ENCODE results near the gene FAM90A26.
"Not testable (repeated sequence)": the region's sequence is repeated elsewhere in the genome, so short reads cannot be mapped to it uniquely, and the experiment has no call there.

The FAM90A26 gene

GRCh38 chr4:9165990-9166389 is 4.2 kb upstream of the FAM90A26 start:
- DNase-seq: not testable (repeated sequence)

- DNase-seq: not testable (repeated sequence)
These were observed 40.1 kb downstream of the FAM90A26 start, which contains the start of gene USP17L10 for GRCh38 chr4:9210357-9210756. Gene USP17L10 (plus strand): TSS chr4:9210657. CDS start chr4:9210657, 0 bp downstream.

GRCh38 chr4:9214701-9215100 is 44.5 kb downstream of the FAM90A26 start:
- not testable (repeated sequence) for DNase-seq

GRCh38 chr4:9215105-9215504 is 44.9 kb downstream of the FAM90A26 start, which contains the start of gene USP17L11:
Gene USP17L11 (plus strand): TSS chr4:9215405. CDS start chr4:9215405, 0 bp downstream.
- DNase-seq: not testable (repeated sequence)

- DNase-seq: not testable (repeated sequence)
These were observed 49.6 kb downstream of the FAM90A26 start, which contains the start of gene USP17L12 for GRCh38 chr4:9219852-9220251. Gene USP17L12 (plus strand): TSS chr4:9220152. CDS start chr4:9220152, 0 bp downstream.

GRCh38 chr4:9224596-9224995 is 54.4 kb downstream of the FAM90A26 start, which contains the start of gene USP17L13:
Gene USP17L13 (plus strand): TSS chr4:9224896. CDS start chr4:9224896, 0 bp downstream.
- DNase-seq: not testable (repeated sequence)

All from activated effector memory CD4-positive, alpha-beta T cell treated with anti-CD3 and anti-CD28 coated beads, Interleukin-2, amount 50 U/mL, for 16 hours (primary cell).